ENCODE results near the gene SLC2A6. TPM values are rescaled to one million over a fixed set of nuclear protein-coding genes. Genes with fewer than 3 reads are reported as not detected.

SLC2A6 gene
- polyA plus RNA-seq, 2 donors = 0.69 TPM

- no peak overlapping the region for H3K4me3 ChIP-seq (ENCODE audit: low read depth in 1 of 2, low read length in 2 of 2)
- no peaks in the 10 kb centered on the region for H3K27me3 ChIP-seq (ENCODE audit: control insufficient read depth in 1 of 2, insufficient read depth in 2 of 2, low read length in 2 of 2)
- H3K9me3 ChIP-seq (ENCODE audit: control insufficient read depth in 2 of 2, insufficient read depth in 1 of 2, low read depth in 1 of 2, low read length in 1 of 2) = no peaks in the 10 kb centered on the region
- H3K27ac ChIP-seq (ENCODE audit: low read depth in 2 of 2, low read length in 1 of 2) = no peak overlapping the region
- peaks cover 0 to 12% of the 10 kb centered on the region in 2 donors for H3K36me3 ChIP-seq (ENCODE audit: control insufficient read depth in 2 of 2, insufficient read depth in 2 of 2, low read length in 1 of 2)
- H3K4me1 ChIP-seq (ENCODE audit: control insufficient read depth in 2 of 2, insufficient read depth in 2 of 2, low read length in 1 of 2) = peaks cover 0 to 7% of the 10 kb centered on the region in 2 donors
- 80 to 83% methylated on average over 24 of the region's 24 CpGs for WGBS, 2 donors
Observed at GRCh38 chr9:133463864-133464615, 14.9 kb downstream of the SLC2A6 start.

GRCh38 chr9:133463234-133463863 lies 15.6 kb downstream of the SLC2A6 start:
- Histone ChIP-seq H3K4me3 (ENCODE audit: low read depth in 1 of 2, low read length in 2 of 2) (no peak overlapping the region), H3K27ac (ENCODE audit: low read depth in 2 of 2, low read length in 1 of 2) (no peak overlapping the region), H3K36me3 (ENCODE audit: control insufficient read depth in 2 of 2, insufficient read depth in 2 of 2, low read length in 1 of 2) (peaks cover 0 to 9% of the 10 kb centered on the region in 2 donors), H3K9me3 (ENCODE audit: control insufficient read depth in 2 of 2, insufficient read depth in 1 of 2, low read depth in 1 of 2, low read length in 1 of 2) (no peaks in the 10 kb centered on the region), H3K4me1 (ENCODE audit: control insufficient read depth in 2 of 2, insufficient read depth in 2 of 2, low read length in 1 of 2) (peaks cover 0 to 7% of the 10 kb centered on the region in 2 donors), H3K27me3 (ENCODE audit: control insufficient read depth in 1 of 2, insufficient read depth in 2 of 2, low read length in 2 of 2) (no peaks in the 10 kb centered on the region)
- WGBS, 2 donors = 89 to 91% methylated on average over 22 of the region's 22 CpGs

GRCh38 chr9:133461975-133462374 lies 16.9 kb downstream of the SLC2A6 start:
- H3K4me3 ChIP-seq (ENCODE audit: low read depth in 1 of 2, low read length in 2 of 2) = no peak overlapping the region
- no peaks in the 10 kb centered on the region for H3K9me3 ChIP-seq (ENCODE audit: control insufficient read depth in 2 of 2, insufficient read depth in 1 of 2, low read depth in 1 of 2, low read length in 1 of 2)
- H3K27ac ChIP-seq (ENCODE audit: low read depth in 2 of 2, low read length in 1 of 2) = no peak overlapping the region
- H3K4me1 ChIP-seq (ENCODE audit: control insufficient read depth in 2 of 2, insufficient read depth in 2 of 2, low read length in 1 of 2) = peaks cover 0 to 7% of the 10 kb centered on the region in 2 donors
- WGBS, 2 donors = 71% methylated on average over 4 of the region's 4 CpGs
- peaks cover 0 to 6% of the 10 kb centered on the region in 2 donors for H3K36me3 ChIP-seq (ENCODE audit: control insufficient read depth in 2 of 2, insufficient read depth in 2 of 2, low read length in 1 of 2)
- H3K27me3 ChIP-seq (ENCODE audit: control insufficient read depth in 1 of 2, insufficient read depth in 2 of 2, low read length in 2 of 2) = no peaks in the 10 kb centered on the region

- 14 to 19% methylated on average over 21 to 30 of the region's 30 CpGs for WGBS, 2 donors
- Histone ChIP-seq H3K27ac (ENCODE audit: low read depth in 2 of 2, low read length in 1 of 2) (peak overlapping the region; percentile 72 to 91), H3K4me1 (ENCODE audit: control insufficient read depth in 2 of 2, insufficient read depth in 2 of 2, low read length in 1 of 2) (peaks cover 0 to 7% of the 10 kb centered on the region in 2 donors)
Observed at GRCh38 chr9:133460405-133461175, 18.3 kb downstream of the SLC2A6 start.

GRCh38 chr9:133459476-133460404 lies 19.2 kb downstream of the SLC2A6 start, which contains the start of gene CACFD1:
CACFD1 (plus strand) TSS chr9:133459978; CDS start chr9:133460067, 89 bp downstream.
- Histone ChIP-seq H3K27ac (ENCODE audit: low read depth in 2 of 2, low read length in 1 of 2) (peak within 1 kb of the TSS; percentile 72 to 91), H3K4me1 (ENCODE audit: control insufficient read depth in 2 of 2, insufficient read depth in 2 of 2, low read length in 1 of 2) (peaks cover 0 to 7% of the 10 kb centered on the region in 2 donors), H3K4me3 (ENCODE audit: low read depth in 1 of 2, low read length in 2 of 2) (peak within 1 kb of the TSS; percentile 66 to 79), H3K9me3 (ENCODE audit: control insufficient read depth in 2 of 2, insufficient read depth in 1 of 2, low read depth in 1 of 2, low read length in 1 of 2) (no peaks in the 10 kb centered on the region), H3K27me3 (ENCODE audit: control insufficient read depth in 1 of 2, insufficient read depth in 2 of 2, low read length in 2 of 2) (no peaks in the 10 kb centered on the region), H3K36me3 (ENCODE audit: control insufficient read depth in 2 of 2, insufficient read depth in 2 of 2, low read length in 1 of 2) (peaks cover 0 to 6% of the 10 kb centered on the region in 2 donors)
- 1 to 2% methylated on average over 68 to 86 of the region's 86 CpGs for WGBS, 2 donors

More at GRCh38 chr9:133460405-133461175, 18.3 kb downstream of the SLC2A6 start:
- H3K27me3 ChIP-seq (ENCODE audit: control insufficient read depth in 1 of 2, insufficient read depth in 2 of 2, low read length in 2 of 2) = no peaks in the 10 kb centered on the region
- H3K9me3 ChIP-seq (ENCODE audit: control insufficient read depth in 2 of 2, insufficient read depth in 1 of 2, low read depth in 1 of 2, low read length in 1 of 2) = no peaks in the 10 kb centered on the region
- peak overlapping the region; percentile 66 to 79 for H3K4me3 ChIP-seq (ENCODE audit: low read depth in 1 of 2, low read length in 2 of 2)
- H3K36me3 ChIP-seq (ENCODE audit: control insufficient read depth in 2 of 2, insufficient read depth in 2 of 2, low read length in 1 of 2) = peaks cover 0 to 6% of the 10 kb centered on the region in 2 donors

- H3K4me3 ChIP-seq (ENCODE audit: low read depth in 1 of 2, low read length in 2 of 2) = no peak overlapping the region
- no peak overlapping the region for H3K27ac ChIP-seq (ENCODE audit: low read depth in 2 of 2, low read length in 1 of 2)
- WGBS, 2 donors = 70 to 73% methylated on average over 16 of the region's 16 CpGs
- H3K36me3 ChIP-seq (ENCODE audit: control insufficient read depth in 2 of 2, insufficient read depth in 2 of 2, low read length in 1 of 2) = peaks cover 0 to 4% of the 10 kb centered on the region in 2 donors
- no peaks in the 10 kb centered on the region for H3K9me3 ChIP-seq (ENCODE audit: control insufficient read depth in 2 of 2, insufficient read depth in 1 of 2, low read depth in 1 of 2, low read length in 1 of 2)
- peaks cover 0 to 7% of the 10 kb centered on the region in 2 donors for H3K4me1 ChIP-seq (ENCODE audit: control insufficient read depth in 2 of 2, insufficient read depth in 2 of 2, low read length in 1 of 2)
- no peaks in the 10 kb centered on the region for H3K27me3 ChIP-seq (ENCODE audit: control insufficient read depth in 1 of 2, insufficient read depth in 2 of 2, low read length in 2 of 2)
Observed at GRCh38 chr9:133458643-133459312, 20.1 kb downstream of the SLC2A6 start.

GRCh38 chr9:133457748-133458147 lies 21.2 kb downstream of the SLC2A6 start:
- H3K4me3 ChIP-seq (ENCODE audit: low read depth in 1 of 2, low read length in 2 of 2) = no peak overlapping the region

GRCh38 chr9:133457233-133457632 lies 21.7 kb downstream of the SLC2A6 start:
- WGBS, 2 donors = 65 to 72% methylated on average over 13 of the region's 13 CpGs

More at GRCh38 chr9:133457748-133458147, 21.2 kb downstream of the SLC2A6 start:
- H3K4me1 ChIP-seq (ENCODE audit: control insufficient read depth in 2 of 2, insufficient read depth in 2 of 2, low read length in 1 of 2) = peaks cover 0 to 7% of the 10 kb centered on the region in 2 donors
- H3K27ac ChIP-seq (ENCODE audit: low read depth in 2 of 2, low read length in 1 of 2) = no peak overlapping the region
- no peaks in the 10 kb centered on the region for H3K36me3 ChIP-seq (ENCODE audit: control insufficient read depth in 2 of 2, insufficient read depth in 2 of 2, low read length in 1 of 2)
- H3K9me3 ChIP-seq (ENCODE audit: control insufficient read depth in 2 of 2, insufficient read depth in 1 of 2, low read depth in 1 of 2, low read length in 1 of 2) = no peaks in the 10 kb centered on the region
- H3K27me3 ChIP-seq (ENCODE audit: control insufficient read depth in 1 of 2, insufficient read depth in 2 of 2, low read length in 2 of 2) = no peaks in the 10 kb centered on the region
- WGBS, 2 donors = 94 to 96% methylated on average over 11 of the region's 11 CpGs

More at GRCh38 chr9:133457233-133457632, 21.7 kb downstream of the SLC2A6 start:
- no peaks in the 10 kb centered on the region for H3K9me3 ChIP-seq (ENCODE audit: control insufficient read depth in 2 of 2, insufficient read depth in 1 of 2, low read depth in 1 of 2, low read length in 1 of 2)
- H3K36me3 ChIP-seq (ENCODE audit: control insufficient read depth in 2 of 2, insufficient read depth in 2 of 2, low read length in 1 of 2) = no peaks in the 10 kb centered on the region
- H3K4me3 ChIP-seq (ENCODE audit: low read depth in 1 of 2, low read length in 2 of 2) = no peak overlapping the region
- peaks cover 0 to 7% of the 10 kb centered on the region in 2 donors for H3K4me1 ChIP-seq (ENCODE audit: control insufficient read depth in 2 of 2, insufficient read depth in 2 of 2, low read length in 1 of 2)
- H3K27ac ChIP-seq (ENCODE audit: low read depth in 2 of 2, low read length in 1 of 2) = no peak overlapping the region
- H3K27me3 ChIP-seq (ENCODE audit: control insufficient read depth in 1 of 2, insufficient read depth in 2 of 2, low read length in 2 of 2) = no peaks in the 10 kb centered on the region
